ENCODE results near the gene SPOCK1. TPM values are rescaled to one million over a fixed set of nuclear protein-coding genes. Genes with fewer than 3 reads are reported as not detected.

SPOCK1 gene
- total and polyA plus RNA-seq, 9 of the 15 experiments (the other 6 are each of a cell fraction or from before 2014, with no cell fraction given) = 0.01 to 0.35 (median 0.04) TPM; not detected in 6

- Histone ChIP-seq H3K9me1 (ENCODE audit: control insufficient read depth, insufficient read depth, low read length) (no peaks in the 10 kb centered on the region), H3K4me2 (ENCODE audit: insufficient read depth, low read length) (no peak overlapping the region), H2AFZ (ENCODE audit: low read depth, low read length) (no peak overlapping the region), H3K9ac (ENCODE audit: insufficient read depth in 1 of 2, low read depth in 2 of 2, low read length in 2 of 2) (no peak overlapping the region), H3K27ac (ENCODE audit: extremely low read depth, low read depth, low read length) (no peak overlapping the region), H3K79me2 (ENCODE audit: control insufficient read depth, insufficient read depth, low read length) (no peaks in the 10 kb centered on the region), H3K9me3 (replicated peaks; ENCODE audit: control insufficient read depth, insufficient read depth, low read depth, low read length) (no peaks in the 10 kb centered on the region), H3K4me3 (no peak overlapping the region), H3K27me3 (ENCODE audit: control insufficient read depth in 2 of 2, insufficient read depth in 2 of 2, low read length in 2 of 2) (no peaks in the 10 kb centered on the region), H3K4me1 (replicated peaks in 1 of 2; ENCODE audit: control insufficient read depth in 2 of 2, insufficient read depth in 2 of 2, low read length in 2 of 2) (no peaks in the 10 kb centered on the region), H4K20me1 (replicated peaks; ENCODE audit: control insufficient read depth, insufficient read depth, low read length) (no peaks in the 10 kb centered on the region), H3K36me3 (ENCODE audit: control insufficient read depth, insufficient read depth, low read length) (no peaks in the 10 kb centered on the region)
- ChIA-PET POLR2A (no interaction called here), CTCF (ENCODE audit: low intra/inter-chr PET ratio) (no interaction called here)
- DNase-seq (ENCODE audit: extremely low read depth in 1 of 4, low spot score in 3 of 4) (no peak), FAIRE-seq (no peak), ATAC-seq (no peak)
- intact Hi-C loops (cut with micrococcal nuclease) (no loop called here), in situ Hi-C loops (cut with MboI) (no loop called here)
- no TSS peak for BruUV-seq (replicated peaks)
- TF ChIP-seq TRIM25 (IDR thresholded peaks at IDR 0.05; ENCODE audit: borderline replicate concordance) (no peak), ZNF830 (CRISPR knock-in tag; IDR thresholded peaks at IDR 0.05) (no peak), CREB1 (IDR thresholded peaks at IDR 0.05) (no peak), CREB1 (CRISPR knock-in tag; IDR thresholded peaks at IDR 0.05) (no peak), ZNF431 (CRISPR knock-in tag; IDR thresholded peaks at IDR 0.05) (no peak), TEAD2 (tag; IDR thresholded peaks at IDR 0.05) (no peak), RBM34 (IDR thresholded peaks at IDR 0.05; ENCODE audit: borderline replicate concordance, insufficient read depth, low read length) (no peak), PHF21A (IDR thresholded peaks at IDR 0.05; ENCODE audit: borderline replicate concordance, low read depth) (no peak), SNRNP70 (optimal IDR thresholded peaks at IDR 0.05; ENCODE audit: low read depth, low read length) (no peak), ESRRA (IDR thresholded peaks at IDR 0.05; ENCODE audit: borderline replicate concordance, low read depth) (no peak)
- 0% methylated on average over 3 of the region's 3 CpGs for WGBS (ENCODE audit: insufficient coverage, low coverage, missing lambda C conversion rate)
These were observed 444.3 kb downstream of the SPOCK1 start for GRCh38 chr5:137054792-137055191.
